OCI-LY1 (cell line): ENCODE results near the gene CRX.
"Not testable (repeated sequence)": the region's sequence is repeated elsewhere in the genome, so short reads cannot be mapped to it uniquely, and the experiment has no call there.

Experiments used
- H2AFZ ChIP-seq: fragments of 200-600 bp; sonication (generic), shearing (Covaris generic); 2 replicates; pipeline ENCODE4 v1.6.0; 2014; ENCODE audit warnings: antibody characterized with exemption, mild to moderate bottlenecking, low read length
- H3F3A ChIP-seq: fragments of 200-600 bp; sonication (generic), shearing (Covaris generic); 2 replicates; pipeline ENCODE4 v1.6.0; 2014; ENCODE audit warnings: mild to moderate bottlenecking, antibody characterized with exemption, low read length, moderate library complexity; ENCODE audit not compliant: insufficient read depth
- H3K27ac ChIP-seq: fragments of 200-600 bp; sonication (generic); 2 replicates; pipeline ENCODE4 v1.5.1; 2014; ENCODE audit warnings: low read length, mixed run types, mild to moderate bottlenecking, low read depth; ENCODE audit not compliant: poor library complexity, severe bottlenecking
- H3K27me3 ChIP-seq: fragments of 200-600 bp; sonication (generic); 2 replicates; pipeline ENCODE4 v1.6.0; 2014; ENCODE audit warnings: antibody characterized with exemption, mild to moderate bottlenecking, low read length, moderate library complexity; ENCODE audit not compliant: insufficient read depth
- H3K36me3 ChIP-seq: fragments of 200-600 bp; sonication (generic); 2 replicates; pipeline ENCODE4 v1.6.1; 2014; ENCODE audit warnings: mild to moderate bottlenecking, antibody characterized with exemption, low read length, moderate library complexity, mixed read lengths; ENCODE audit not compliant: insufficient read depth
- H3K4me1 ChIP-seq: fragments of 200-600 bp; sonication (generic); 2 replicates; pipeline ENCODE4 v1.5.1; 2014; ENCODE audit warnings: mild to moderate bottlenecking, low read length, moderate library complexity; ENCODE audit not compliant: insufficient read depth, severe bottlenecking
- H3K4me2 ChIP-seq: fragments of 200-600 bp; sonication (generic), shearing (Covaris generic); 2 replicates; pipeline ENCODE4 v1.6.1; 2014; ENCODE audit warnings: low read length
- H3K4me3 ChIP-seq: fragments of 200-600 bp; sonication (generic); 2 replicates; pipeline ENCODE4 v1.5.1; 2014; ENCODE audit warnings: low read length, low read depth, mild to moderate bottlenecking, mixed read lengths; ENCODE audit not compliant: poor library complexity, severe bottlenecking
- H3K79me2 ChIP-seq: fragments of 200-600 bp; shearing (Covaris generic); 2 replicates; pipeline ENCODE4 v1.6.1; 2016; ENCODE audit warnings: mixed run types, low read length, mixed read lengths; ENCODE audit not compliant: insufficient read depth
- H3K9ac ChIP-seq: fragments of 200-600 bp; sonication (generic), shearing (Covaris generic); 2 replicates; pipeline ENCODE4 v1.6.1; 2014; ENCODE audit warnings: mild to moderate bottlenecking, low read length, mixed read lengths
- H3K9me2 ChIP-seq: fragments of 200-600 bp; sonication (generic), shearing (Covaris generic); 2 replicates; pipeline ENCODE4 v1.6.1; 2014; ENCODE audit warnings: low read depth, mild to moderate bottlenecking, low read length, mixed read lengths
- H3K9me3 ChIP-seq: fragments of 200-600 bp; shearing (Covaris generic); 2 replicates; pipeline ENCODE4 v1.6.1; 2014; ENCODE audit warnings: low read length, mixed read lengths
- H4K20me1 ChIP-seq: fragments of 200-600 bp; sonication (generic), shearing (Covaris generic); 2 replicates; pipeline ENCODE4 v1.6.0; 2016; ENCODE audit warnings: mild to moderate bottlenecking, low read length; ENCODE audit not compliant: insufficient read depth
- CTCF ChIP-seq: fragments of 200-600 bp; sonication (generic), shearing (Covaris generic); IDR thresholded peaks from 2 replicates; pipeline ENCODE4 v1.5.1; 2017; ENCODE audit warnings: mild to moderate bottlenecking, antibody characterized with exemption, low read length, moderate library complexity, mixed read lengths
- EZH2 ChIP-seq: fragments of 200-600 bp; sonication (generic), shearing (Covaris generic); IDR thresholded peaks from 2 replicates; pipeline ENCODE4 v1.8.0; 2017; ENCODE audit warnings: borderline replicate concordance, mixed run types, mild to moderate bottlenecking, antibody characterized with exemption, low read length, moderate library complexity, mixed read lengths

Gene CRX

GRCh38 chr19:47853003-47853402, 31.3 kb downstream of the CRX start:
- H3K4me1 ChIP-seq: no peaks in the 10 kb centered on the region
- H4K20me1 ChIP-seq: no peaks in the 10 kb centered on the region
- no peaks in the 10 kb centered on the region for H3K9me2 ChIP-seq
- H3K27me3 ChIP-seq: no peaks in the 10 kb centered on the region
- H3F3A ChIP-seq: no peaks in the 10 kb centered on the region
- H3K36me3 ChIP-seq: no peaks in the 10 kb centered on the region
- no peak overlapping the region for H3K4me2 ChIP-seq
- H3K9ac ChIP-seq: no peak overlapping the region
- H3K9me3 ChIP-seq: no peaks in the 10 kb centered on the region
- H3K27ac ChIP-seq: no peak overlapping the region
- no peaks in the 10 kb centered on the region for H3K79me2 ChIP-seq
- H3K4me3 ChIP-seq: no peak overlapping the region
- TF ChIP-seq EZH2 (no peak), CTCF (no peak)
- H2AFZ ChIP-seq: no peak overlapping the region

- Histone ChIP-seq H3K36me3 (no peaks in the 10 kb centered on the region), H3K27me3 (no peaks in the 10 kb centered on the region), H3K9me2 (no peaks in the 10 kb centered on the region), H3K9ac (no peak overlapping the region), H3K79me2 (no peaks in the 10 kb centered on the region), H3F3A (no peaks in the 10 kb centered on the region), H3K27ac (no peak overlapping the region), H4K20me1 (no peaks in the 10 kb centered on the region), H3K4me3 (no peak overlapping the region), H3K4me1 (no peaks in the 10 kb centered on the region), H2AFZ (no peak overlapping the region), H3K9me3 (no peaks in the 10 kb centered on the region), H3K4me2 (no peak overlapping the region)
- no peak for TF ChIP-seq CTCF
- TF ChIP-seq EZH2: no peak
Observed at GRCh38 chr19:47854459-47854858, 32.7 kb downstream of the CRX start.

GRCh38 chr19:47858231-47858630, 36.5 kb downstream of the CRX start:
- H3K9me3 ChIP-seq: not testable (repeated sequence)

GRCh38 chr19:47858646-47859285, 37.0 kb downstream of the CRX start, which contains the start of gene TPRX2:
Gene TPRX2, plus strand, starts transcription at chr19:47859235. Its CDS starts 12 bp downstream, at chr19:47859247.
- not testable (repeated sequence) for H3K79me2 ChIP-seq, H3F3A ChIP-seq, H3K4me1 ChIP-seq, H3K9me2 ChIP-seq, H2AFZ ChIP-seq, H3K4me2 ChIP-seq, H3K9ac ChIP-seq, H4K20me1 ChIP-seq, H3K36me3 ChIP-seq, H3K27me3 ChIP-seq, H3K9me3 ChIP-seq, H3K27ac ChIP-seq, H3K4me3 ChIP-seq

More at GRCh38 chr19:47858231-47858630, 36.5 kb downstream of the CRX start:
- H3K27me3 ChIP-seq, H3K79me2 ChIP-seq, H3K27ac ChIP-seq, H3K36me3 ChIP-seq, H3K4me1 ChIP-seq, H3K9ac ChIP-seq, H3K4me2 ChIP-seq, H3K9me2 ChIP-seq, H4K20me1 ChIP-seq, H3F3A ChIP-seq, H2AFZ ChIP-seq, H3K4me3 ChIP-seq: not testable (repeated sequence)

- H3K4me2 ChIP-seq, H3F3A ChIP-seq, H2AFZ ChIP-seq, H3K4me1 ChIP-seq, H3K4me3 ChIP-seq, H3K36me3 ChIP-seq, H3K9me3 ChIP-seq, H3K79me2 ChIP-seq, H3K9me2 ChIP-seq, H3K27me3 ChIP-seq, H3K9ac ChIP-seq, H3K27ac ChIP-seq, H4K20me1 ChIP-seq: not testable (repeated sequence)
Observed at GRCh38 chr19:47859838-47860237, 38.1 kb downstream of the CRX start.
